Osteoblast (primary cell): ENCODE data around the gene PDYN. TPM values are rescaled to one million over a fixed set of nuclear protein-coding genes. Genes with fewer than 3 reads are reported as not detected.

Source experiments
- DNase-seq: peaks from one replicate; pipeline ENCODE4 v3.0.0; 2011; ENCODE audit warnings: low spot score, mixed read lengths; ENCODE audit not compliant: insufficient read length; ENCODE audit errors: missing footprints
- H2AFZ ChIP-seq: 2 replicates; pipeline ENCODE4 v1.6.0; 2011; ENCODE audit warnings: mild to moderate bottlenecking, low read length
- H3K27ac ChIP-seq: 2 replicates; pipeline ENCODE4 v1.5.1; 2011; ENCODE audit warnings: mild to moderate bottlenecking, low read depth, low read length, moderate library complexity
- H3K27me3 ChIP-seq: 2 replicates; pipeline ENCODE4 v1.6.0; 2012; ENCODE audit warnings: mild to moderate bottlenecking, control low read depth, inconsistent platforms, low read length, moderate library complexity; ENCODE audit not compliant: insufficient read depth
- H3K36me3 ChIP-seq: 2 replicates; pipeline ENCODE4 v1.5.1; 2011; ENCODE audit warnings: mild to moderate bottlenecking, low read length, control low read depth, moderate library complexity; ENCODE audit not compliant: insufficient read depth
- H3K4me1 ChIP-seq: 2 replicates; pipeline ENCODE4 v1.5.1; 2011; ENCODE audit warnings: mild to moderate bottlenecking, low read length, control low read depth, moderate library complexity; ENCODE audit not compliant: insufficient read depth
- H3K4me2 ChIP-seq: 2 replicates; pipeline ENCODE4 v1.6.0; 2011; ENCODE audit warnings: mild to moderate bottlenecking, low read length; ENCODE audit not compliant: insufficient read depth
- H3K4me3 ChIP-seq: fragments of 200-600 bp; sonication (generic); 3 replicates; pipeline ENCODE4 v1.5.1; 2012; ENCODE audit warnings: mild to moderate bottlenecking, low read length, inconsistent platforms; ENCODE audit not compliant: insufficient read depth
- H3K79me2 ChIP-seq: 2 replicates; pipeline ENCODE4 v1.6.0; 2012; ENCODE audit warnings: mild to moderate bottlenecking, low read length, control low read depth, inconsistent platforms; ENCODE audit not compliant: insufficient read depth
- H3K9me3 ChIP-seq: 2 replicates; pipeline ENCODE4 v1.5.1; 2011; ENCODE audit warnings: low read depth, low read length, control low read depth
- H4K20me1 ChIP-seq: 2 replicates; pipeline ENCODE4 v1.6.0; 2012; ENCODE audit warnings: mild to moderate bottlenecking, low read length, control low read depth; ENCODE audit not compliant: insufficient read depth
- CTCF ChIP-seq: IDR thresholded peaks from 2 replicates; pipeline ENCODE4 v1.5.1; 2011; ENCODE audit warnings: mild to moderate bottlenecking, low read depth, low read length, moderate library complexity; ENCODE audit errors: extremely low read depth
- total RNA-seq: library from RNA; depleted of rRNA; stranded (reverse); fragments of >200 nt; gene quantifications from 2 replicates; pipeline ENCODE4 v1.2.3, GENCODE V29; 2012

Gene PDYN
- total RNA-seq, 1 donor = not detected

DNA sequence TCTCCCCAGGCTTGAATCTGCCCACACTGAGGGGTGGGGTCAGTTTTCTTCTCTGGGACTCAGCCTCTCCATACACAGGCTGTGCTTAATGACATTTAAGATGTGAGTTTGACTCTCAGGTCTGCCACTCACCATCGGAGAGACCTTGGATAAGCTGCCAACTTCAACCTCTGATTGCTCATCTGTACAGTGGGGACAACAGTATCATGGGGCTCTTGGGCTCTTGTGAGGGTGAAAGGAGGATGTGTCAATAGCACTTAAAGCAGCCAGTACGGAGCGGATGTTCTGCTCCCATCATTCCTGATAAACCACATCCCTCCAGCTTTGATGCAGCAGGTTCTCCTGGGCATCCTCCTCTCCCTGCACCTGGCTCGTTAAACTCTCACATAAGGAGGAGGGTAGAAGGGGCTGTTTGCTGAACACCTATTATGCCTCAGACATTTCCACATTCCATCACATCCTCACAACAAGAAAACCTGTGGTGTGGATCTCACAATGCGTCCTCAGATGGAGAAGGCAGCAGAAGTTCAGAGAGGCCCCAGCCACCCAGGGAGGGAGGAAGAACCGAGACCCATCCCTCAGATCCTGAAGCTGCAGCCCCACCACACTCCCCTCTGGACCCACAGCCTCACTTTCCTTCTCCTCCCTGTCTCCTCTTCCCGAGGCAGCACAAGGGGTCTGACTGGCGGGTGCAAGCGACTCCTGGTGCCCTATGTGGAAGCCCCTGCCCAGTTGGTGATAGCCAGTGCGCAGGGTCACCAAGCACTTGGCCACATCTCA, 1.9 kb upstream of the PDYN start:
- H2AFZ ChIP-seq = no peak overlapping the region

GRCh38 chr20:1994627-1995026, 769 bp upstream of the PDYN start:
- H3K36me3 ChIP-seq = no peaks in the 10 kb centered on the region
- H3K9me3 ChIP-seq = no peaks in the 10 kb centered on the region
- DNase-seq = no peak
- no peak overlapping the region for H2AFZ ChIP-seq
- H3K4me1 ChIP-seq = no peaks in the 10 kb centered on the region
- TF ChIP-seq CTCF = no peak
- no peak overlapping the region for H3K27ac ChIP-seq
- peaks cover 86% of the 10 kb centered on the region for H3K27me3 ChIP-seq
- H3K79me2 ChIP-seq = no peaks in the 10 kb centered on the region
- no peak overlapping the region for H3K4me2 ChIP-seq
- H4K20me1 ChIP-seq = no peaks in the 10 kb centered on the region
- H3K4me3 ChIP-seq = no peak overlapping the region

More for the DNA sequence above, 1.9 kb upstream of the PDYN start:
- no peaks in the 10 kb centered on the region for H3K36me3 ChIP-seq
- peaks cover 80% of the 10 kb centered on the region for H3K27me3 ChIP-seq
- no peak for DNase-seq
- no peak for TF ChIP-seq CTCF
- H3K79me2 ChIP-seq = no peaks in the 10 kb centered on the region
- H3K4me2 ChIP-seq = no peak overlapping the region
- no peak overlapping the region for H3K27ac ChIP-seq
- H3K4me3 ChIP-seq = no peak overlapping the region
- no peaks in the 10 kb centered on the region for H3K4me1 ChIP-seq
- H3K9me3 ChIP-seq = no peaks in the 10 kb centered on the region
- H4K20me1 ChIP-seq = no peaks in the 10 kb centered on the region

DNA sequence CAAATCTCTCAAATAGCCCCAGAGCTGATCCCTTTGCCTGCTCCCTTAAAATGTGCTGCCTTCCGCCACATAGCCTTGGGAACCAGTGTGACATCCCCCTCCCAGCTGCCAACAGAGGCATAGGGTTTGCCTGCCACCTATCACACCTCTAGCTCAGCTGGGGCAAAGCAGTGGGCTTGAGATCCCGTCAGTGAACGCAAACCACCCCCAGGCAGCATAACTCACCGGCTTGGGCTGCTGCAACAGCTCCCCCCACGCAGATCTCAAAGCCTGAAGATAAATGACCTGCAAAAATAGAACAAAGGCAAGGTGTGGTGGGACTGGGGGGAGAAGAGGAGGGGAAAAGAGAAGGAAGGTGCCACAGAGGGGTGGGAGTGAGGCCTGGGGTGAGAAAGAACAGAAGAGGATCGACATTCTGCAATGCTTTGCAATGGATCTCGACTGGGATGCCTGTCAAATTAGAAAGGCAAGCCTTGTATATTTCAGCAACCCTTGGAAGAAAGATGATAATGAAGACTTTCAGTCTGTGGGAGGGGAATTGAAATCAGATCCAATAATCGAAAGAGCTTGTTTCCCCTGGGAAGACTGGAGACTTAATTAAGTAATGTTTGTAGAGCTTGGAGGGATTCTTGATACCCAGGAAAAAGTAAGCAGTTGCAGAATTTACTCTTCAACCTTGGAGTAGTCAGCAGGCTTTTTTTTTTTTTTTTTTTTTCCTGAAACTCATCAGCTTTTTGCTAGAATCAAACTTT, 1.3 kb downstream of the PDYN start:
- no peak overlapping the region for H3K4me3 ChIP-seq
- no peaks in the 10 kb centered on the region for H4K20me1 ChIP-seq
- no peaks in the 10 kb centered on the region for H3K79me2 ChIP-seq
- H3K9me3 ChIP-seq = no peaks in the 10 kb centered on the region
- H3K4me1 ChIP-seq = no peaks in the 10 kb centered on the region
- H3K27me3 ChIP-seq = peaks cover 84% of the 10 kb centered on the region
- H3K4me2 ChIP-seq = no peak overlapping the region
- TF ChIP-seq CTCF = no peak
- no peak for DNase-seq
- H3K27ac ChIP-seq = no peak overlapping the region
- H2AFZ ChIP-seq = no peak overlapping the region
- H3K36me3 ChIP-seq = no peaks in the 10 kb centered on the region

DNA sequence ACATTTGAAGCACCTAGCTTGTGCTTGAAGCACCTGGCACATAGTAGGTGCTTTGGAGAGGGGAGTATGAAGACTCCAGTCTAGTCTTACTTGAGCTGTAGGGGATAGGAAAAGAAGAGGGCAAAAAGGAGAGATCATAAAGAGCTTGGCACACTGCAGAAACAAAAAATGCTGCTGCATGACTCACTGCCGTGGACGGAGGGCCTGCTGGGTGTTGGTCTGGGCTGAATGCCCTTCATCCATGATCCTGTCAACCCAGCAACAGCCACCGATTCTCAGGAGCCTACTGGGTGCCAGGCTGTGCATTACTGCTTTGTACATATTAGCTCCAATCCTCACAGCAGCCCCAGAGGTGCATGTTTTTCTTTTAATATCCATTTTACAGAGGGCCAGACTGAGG, 6.0 kb downstream of the PDYN start:
- peaks cover 54% of the 10 kb centered on the region for H3K27me3 ChIP-seq
- no peak overlapping the region for H3K4me3 ChIP-seq
- no peaks in the 10 kb centered on the region for H3K4me1 ChIP-seq
- TF ChIP-seq CTCF = no peak
- H3K36me3 ChIP-seq = no peaks in the 10 kb centered on the region
- no peaks in the 10 kb centered on the region for H3K79me2 ChIP-seq
- DNase-seq = peak; percentile 87
- H3K4me2 ChIP-seq = no peak overlapping the region
- H4K20me1 ChIP-seq = no peaks in the 10 kb centered on the region
- H2AFZ ChIP-seq = no peak overlapping the region
- no peaks in the 10 kb centered on the region for H3K9me3 ChIP-seq
- no peak overlapping the region for H3K27ac ChIP-seq
